ELF-1 (cell line): Measurements from ENCODE around the gene COPB2.
"Not testable (repeated sequence)": the region's sequence is repeated elsewhere in the genome, so short reads cannot be mapped to it uniquely, and the experiment has no call there.

Experiments
- DNase-seq: peaks from one replicate; pipeline ENCODE4 v3.0.0-alpha.2; 2016; ENCODE audit warnings: low read depth, low spot score

COPB2 gene

DNA sequence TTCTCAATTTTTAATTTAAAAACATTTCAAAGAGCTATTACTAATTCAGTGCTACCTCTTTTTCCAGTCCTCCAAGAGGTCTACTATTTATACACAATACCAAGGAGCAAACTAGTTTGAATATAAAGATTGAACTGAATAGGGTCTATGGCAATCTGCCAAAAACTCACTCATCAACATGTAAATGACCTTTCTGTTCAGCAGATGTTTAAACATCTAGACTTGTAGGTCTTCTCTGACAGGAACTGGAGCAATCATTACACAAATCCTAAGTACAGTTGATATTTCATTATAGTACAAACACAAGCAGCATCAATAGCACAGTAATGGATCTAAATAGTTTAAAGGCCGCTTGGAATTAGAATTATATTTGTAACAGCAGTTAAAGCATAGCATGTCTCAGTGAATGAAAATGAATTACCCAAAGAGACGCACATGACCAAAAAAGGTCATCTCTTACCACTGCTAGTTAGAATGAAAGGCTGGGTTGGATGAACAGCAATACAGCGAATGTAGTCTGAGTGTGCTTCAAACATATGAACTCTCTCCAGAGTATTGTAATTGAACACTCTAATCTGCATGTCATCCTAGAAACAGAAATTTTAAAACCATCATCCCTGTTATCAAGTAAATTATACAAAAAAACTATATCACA is 10.7 kb downstream of the COPB2 start:
- no peak for DNase-seq

DNA sequence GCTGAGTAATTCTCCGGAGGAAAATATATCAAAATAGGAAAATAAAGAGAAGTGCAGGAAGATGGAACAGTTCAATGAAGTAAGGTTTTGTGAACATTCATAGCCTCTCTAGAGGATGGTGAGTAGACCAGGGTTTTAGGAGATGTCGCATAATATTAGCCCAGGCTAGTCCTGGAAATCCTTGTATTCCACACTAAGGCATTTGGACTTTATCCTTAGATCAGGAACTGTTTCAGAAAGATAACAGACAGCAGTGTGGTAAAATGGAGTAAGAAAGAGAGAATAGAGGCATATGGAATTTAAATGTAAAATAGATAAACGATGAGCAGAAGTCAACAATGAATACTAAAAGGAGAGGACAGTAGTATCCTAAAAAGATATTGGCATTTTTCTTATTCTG is 12.1 kb downstream of the COPB2 start:
- DNase-seq: no peak

DNA sequence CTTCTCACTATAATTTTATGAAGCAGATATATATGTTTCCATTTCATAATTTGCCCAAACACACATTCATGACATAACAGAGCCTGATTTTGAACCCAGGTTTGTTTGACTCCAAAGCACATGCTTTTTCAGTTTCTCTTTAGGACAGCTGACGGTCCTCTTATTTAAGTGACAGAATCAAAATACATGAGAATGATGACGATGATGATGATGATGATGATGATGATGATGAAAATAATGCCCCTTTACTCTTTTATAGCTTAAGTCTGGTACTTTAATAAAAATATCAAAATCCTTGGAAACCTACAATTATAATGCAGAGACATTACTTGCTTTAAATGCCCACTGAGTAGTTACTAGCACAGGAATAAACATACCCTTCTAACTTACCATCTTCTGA is 15.3 kb downstream of the COPB2 start:
- DNase-seq: no peak

GRCh38 chr3:139364549-139364948 is 24.9 kb downstream of the COPB2 start:
- no peak for DNase-seq

DNA sequence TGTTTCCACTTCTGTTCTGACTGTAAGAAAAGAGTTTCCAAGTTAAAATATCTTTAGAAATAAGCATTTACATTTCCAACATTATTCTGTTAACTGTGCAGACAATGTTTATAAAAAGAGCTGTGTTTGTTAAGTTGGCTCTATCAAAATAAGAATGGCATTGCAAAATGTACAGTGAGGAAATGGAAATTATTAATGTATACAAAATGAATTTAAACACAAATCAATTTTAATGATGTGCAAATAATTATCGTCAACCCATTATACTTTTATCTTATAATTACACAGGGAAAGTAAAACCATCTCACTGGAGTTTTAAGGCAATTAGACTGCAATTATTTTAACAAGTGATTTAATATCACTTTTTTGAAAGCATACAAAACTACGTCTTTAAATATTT is 28.2 kb downstream of the COPB2 start:
- DNase-seq: no peak

DNA sequence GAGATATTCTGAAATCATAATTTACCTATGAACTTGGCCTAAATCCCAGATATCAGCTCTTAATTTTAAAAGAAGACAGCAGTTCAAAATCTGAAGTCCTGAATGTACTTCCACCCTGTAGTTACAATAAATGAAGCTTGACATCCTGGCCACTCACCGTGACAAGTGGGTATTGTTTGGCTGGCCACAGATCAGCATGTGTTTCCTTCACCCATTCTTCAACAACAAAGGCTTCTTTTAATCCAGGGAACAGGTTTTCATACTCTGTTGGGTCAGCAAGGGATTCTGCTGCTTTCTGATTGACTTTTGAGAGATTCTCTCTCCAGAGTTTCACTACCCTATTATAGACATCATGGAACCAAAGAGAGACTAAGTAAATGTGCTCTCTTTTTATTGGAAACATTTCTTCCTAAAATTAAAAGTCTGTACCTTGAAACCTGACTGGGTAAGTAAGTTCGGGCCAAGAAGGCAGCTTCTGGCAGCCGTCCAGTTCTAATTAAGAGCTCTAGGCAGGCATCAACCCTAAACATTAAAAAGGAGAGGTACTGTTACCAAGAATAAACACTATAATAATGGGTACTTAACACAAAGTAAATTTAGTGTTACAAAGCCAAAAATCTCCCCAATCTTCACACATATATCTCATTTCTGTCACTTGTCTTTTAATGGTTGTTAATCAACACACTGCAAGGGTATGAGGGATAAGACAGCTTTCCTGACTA is 30.4 kb downstream of the COPB2 start:
- DNase-seq: no peak

- no peak for DNase-seq
These were observed 31.5 kb downstream of the COPB2 start for GRCh38 chr3:139357899-139358298.

DNA sequence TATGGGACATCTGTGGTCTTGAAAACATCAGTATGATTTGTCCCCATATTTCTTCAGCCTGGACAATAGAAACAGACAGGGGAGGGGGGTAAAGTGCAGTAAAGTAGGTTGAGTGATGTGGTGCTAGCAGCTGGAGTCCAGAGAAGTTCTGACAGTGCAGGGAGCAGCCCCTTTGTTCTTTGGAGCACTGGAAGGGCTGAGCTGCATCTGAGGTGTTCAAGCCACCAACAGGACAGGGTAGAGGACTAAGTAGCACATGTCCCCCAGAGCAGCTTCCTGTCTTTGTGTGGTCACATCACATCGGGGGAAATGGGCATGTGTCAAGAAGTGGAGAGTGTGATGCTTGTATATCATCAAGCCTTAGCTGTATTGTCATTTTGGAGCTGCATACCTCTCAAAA is 33.6 kb downstream of the COPB2 start:
- no peak for DNase-seq

DNA sequence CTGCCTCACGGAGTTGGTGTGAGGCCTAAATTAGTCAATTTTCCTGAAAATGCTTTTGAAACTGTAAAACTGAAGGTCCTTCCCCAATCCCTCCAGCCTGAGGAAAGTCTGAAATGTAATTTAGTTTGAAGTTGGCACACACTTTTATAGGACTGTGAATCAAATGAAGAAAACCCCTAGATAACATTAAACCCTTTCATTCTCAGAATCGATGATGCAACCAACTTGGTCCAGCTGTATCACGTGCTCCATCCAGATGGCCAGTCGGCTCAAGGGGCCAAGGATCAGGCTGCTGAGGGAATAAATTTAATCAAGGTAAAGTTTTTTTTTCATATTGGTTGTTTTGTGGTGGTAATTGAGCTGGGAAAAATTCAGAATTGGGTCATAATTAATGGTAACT is 34.0 kb downstream of the COPB2 start:
- no peak for DNase-seq

DNA sequence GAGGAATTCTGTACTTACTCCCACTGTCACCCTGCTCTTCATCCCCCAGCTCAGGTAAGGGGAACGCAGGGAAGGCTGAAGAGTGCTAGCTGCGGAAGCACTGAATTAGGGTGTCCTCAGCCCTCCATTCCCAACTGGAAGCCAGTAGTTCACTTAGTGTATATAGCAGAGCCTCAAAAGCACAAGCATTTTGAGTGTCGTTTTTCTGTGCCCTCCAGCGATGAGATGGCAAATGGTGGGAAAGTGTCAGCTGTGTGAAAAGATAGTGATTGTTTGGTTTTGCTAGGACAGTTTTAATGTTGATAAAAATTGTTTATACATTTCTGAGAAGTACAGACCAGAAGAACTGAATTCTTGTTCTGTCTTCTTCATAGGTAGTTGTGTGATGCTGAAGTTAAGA is 34.8 kb downstream of the COPB2 start:
- no peak for DNase-seq

- peak; percentile 11 for DNase-seq
These were observed 35.4 kb downstream of the COPB2 start for GRCh38 chr3:139353920-139354556.

GRCh38 chr3:139346771-139347170 is 42.7 kb downstream of the COPB2 start:
- DNase-seq: no peak

DNA sequence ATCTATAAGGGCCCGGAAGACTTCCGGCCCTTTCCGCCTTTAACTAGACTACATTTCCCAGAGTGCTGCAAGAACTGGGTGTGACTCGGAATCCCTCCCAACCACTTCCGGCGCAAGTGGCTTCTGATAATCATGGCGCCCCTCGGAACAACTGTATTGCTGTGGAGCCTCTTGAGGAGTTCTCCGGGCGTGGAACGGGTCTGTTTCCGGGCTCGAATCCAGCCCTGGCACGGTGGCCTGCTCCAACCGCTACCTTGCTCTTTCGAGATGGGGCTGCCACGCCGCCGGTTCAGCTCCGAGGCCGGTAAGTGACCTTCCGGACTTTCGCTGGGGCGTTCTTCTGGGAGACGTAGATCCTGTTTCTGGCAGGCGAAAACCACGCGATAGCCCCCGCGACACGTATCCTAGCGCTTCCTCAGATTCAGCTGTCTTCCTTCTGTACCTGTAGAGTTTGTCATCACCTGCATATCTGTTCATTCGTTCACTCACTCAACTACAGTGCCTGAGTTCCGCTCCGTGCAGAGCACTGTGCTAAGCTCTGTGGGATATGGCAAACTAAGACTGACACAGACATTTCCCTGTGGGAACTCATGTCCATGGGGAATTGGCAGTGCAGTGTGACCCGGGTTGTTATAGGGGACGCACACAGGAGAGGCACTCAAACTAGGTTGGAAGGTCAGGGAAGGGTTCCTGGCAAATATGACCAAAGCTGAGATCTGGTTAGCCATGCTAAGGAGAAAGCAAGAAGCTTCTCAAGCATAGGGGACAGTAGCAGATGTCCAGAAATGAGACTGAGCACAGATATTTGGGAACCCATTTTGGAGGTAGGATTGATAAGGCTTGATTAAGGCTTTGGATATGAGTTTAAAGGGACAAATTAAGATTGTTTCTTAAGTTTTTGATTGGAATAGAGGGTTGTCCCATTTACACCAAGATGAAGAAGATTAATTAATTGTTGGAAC is 45.3 kb downstream of the COPB2 start, which contains the start of gene MRPS22:
MRPS22 (plus strand) TSS at position 126 of the 962 bp plus-strand sequence; CDS start at position 133, 7 bp downstream.
- DNase-seq: peak; percentile 89

GRCh38 chr3:139342054-139342453 is 47.4 kb downstream of the COPB2 start:
- no peak for DNase-seq

- DNase-seq: no peak
These were observed 48.7 kb downstream of the COPB2 start for GRCh38 chr3:139340784-139341183.

- no peak for DNase-seq
These were observed 50.1 kb downstream of the COPB2 start for GRCh38 chr3:139339219-139339906.

DNA sequence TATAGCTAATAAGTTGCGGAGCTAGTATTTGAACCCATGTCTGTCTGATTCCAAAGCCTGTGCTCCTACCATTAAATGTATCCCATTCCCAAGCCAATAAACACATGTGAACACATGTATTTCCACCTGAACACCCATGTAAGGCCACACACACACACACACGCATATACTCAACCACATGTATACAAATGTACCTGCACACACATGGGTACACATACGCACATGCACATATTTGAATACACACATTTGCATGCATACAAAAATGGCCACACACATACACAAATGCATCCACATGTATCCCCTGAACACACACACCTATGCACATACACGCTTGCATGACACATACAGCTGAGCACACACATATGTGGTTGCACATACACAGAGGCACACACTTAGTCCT is 51.0 kb downstream of the COPB2 start:
- DNase-seq: no peak

- not testable (repeated sequence) for DNase-seq
These were observed 54.8 kb downstream of the COPB2 start for GRCh38 chr3:139334675-139335074.

- DNase-seq: no peak
These were observed 57.4 kb downstream of the COPB2 start for GRCh38 chr3:139332092-139332491.

DNA sequence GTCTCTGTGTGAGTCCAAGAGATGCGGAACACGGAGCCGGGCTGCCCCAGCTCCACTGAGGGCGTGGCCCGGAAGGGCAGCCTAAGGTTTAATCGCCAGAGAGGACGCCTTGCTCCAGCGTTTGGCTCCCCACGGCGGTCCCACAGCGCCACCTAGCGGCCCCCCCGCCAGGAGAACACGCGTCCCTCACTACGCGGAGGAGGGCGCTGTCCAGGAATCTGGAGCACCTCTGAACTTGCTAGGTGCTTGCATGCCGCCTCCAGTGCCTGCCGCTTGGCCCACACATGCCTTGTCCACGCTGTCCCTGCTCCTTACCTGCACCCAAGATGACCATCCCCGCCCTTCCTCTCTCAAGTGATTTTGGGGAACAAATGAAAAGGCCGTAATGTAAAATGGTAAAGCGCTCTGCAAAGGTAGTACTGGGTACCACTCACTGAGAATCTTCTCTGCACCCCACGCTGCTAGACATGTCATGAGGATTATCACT is 60.0 kb downstream of the COPB2 start:
- DNase-seq: peak; percentile 94

GRCh38 chr3:139328356-139328755 is 61.1 kb downstream of the COPB2 start:
- no peak for DNase-seq
